Suppressor macrophage treated with lipopolysaccharide for 1 hour (primary cell): ENCODE data around the gene LMAN2.
"Not testable (repeated sequence)": the region's sequence is repeated elsewhere in the genome, so short reads cannot be mapped to it uniquely, and the experiment has no call there.

Experiments used
- DNase-seq, 3 donors: peaks; one replicate each; pipeline ENCODE4 v3.0.0-alpha.2; 2020 to 2022

LMAN2 gene

GRCh38 chr5:177378884-177379883 is 27.7 kb upstream of the LMAN2 start:
- DNase-seq, result peak; percentile 43 to 63 (median 62)

- no peak for DNase-seq
Measured at GRCh38 chr5:177377851-177378776, 26.6 kb upstream of the LMAN2 start.

- no peak for DNase-seq
Measured at GRCh38 chr5:177376107-177376506, 24.6 kb upstream of the LMAN2 start.

GRCh38 chr5:177375516-177375915 is 24.0 kb upstream of the LMAN2 start:
- DNase-seq, result not testable (repeated sequence)

GRCh38 chr5:177374211-177374610 is 22.7 kb upstream of the LMAN2 start:
- no peak for DNase-seq

- DNase-seq, result no peak
Measured at GRCh38 chr5:177373806-177374205, 22.3 kb upstream of the LMAN2 start.

- DNase-seq, result no peak
Measured at GRCh38 chr5:177372910-177373309, 21.4 kb upstream of the LMAN2 start.

- peak in 1 of 3 donors; percentile 48 for DNase-seq
Measured at GRCh38 chr5:177372034-177372896, 20.8 kb upstream of the LMAN2 start.

GRCh38 chr5:177371120-177372033 is 19.9 kb upstream of the LMAN2 start:
- DNase-seq, result no peak

- DNase-seq, result peak; percentile 64 to 77 (median 65)
Measured at GRCh38 chr5:177370488-177371119, 19.1 kb upstream of the LMAN2 start.

GRCh38 chr5:177369645-177370440 is 18.4 kb upstream of the LMAN2 start:
- DNase-seq, result no peak

GRCh38 chr5:177368869-177369644 is 17.6 kb upstream of the LMAN2 start:
- peak; percentile 51 to 64 (median 54) for DNase-seq

GRCh38 chr5:177367981-177368868 is 16.8 kb upstream of the LMAN2 start:
- no peak for DNase-seq

GRCh38 chr5:177367323-177367848 is 15.9 kb upstream of the LMAN2 start:
- DNase-seq, result no peak

GRCh38 chr5:177366528-177367322 is 15.3 kb upstream of the LMAN2 start:
- DNase-seq, result no peak

GRCh38 chr5:177365845-177366527 is 14.5 kb upstream of the LMAN2 start:
- no peak for DNase-seq
